GM12875 (cell line): ENCODE data around the gene CARS1.

ENCODE experiments used
- H3K4me3 ChIP-seq: one replicate; pipeline ENCODE4 v1.5.1; 2011; ENCODE audit warnings: low read depth, low read length, control low read depth
- CTCF ChIP-seq: IDR thresholded peaks from 2 replicates; pipeline ENCODE4 v1.5.1; 2011; ENCODE audit warnings: low read depth, mild to moderate bottlenecking, control low read depth, inconsistent platforms, low read length, moderate library complexity, borderline replicate concordance; ENCODE audit not compliant: insufficient read depth

Gene CARS1

DNA sequence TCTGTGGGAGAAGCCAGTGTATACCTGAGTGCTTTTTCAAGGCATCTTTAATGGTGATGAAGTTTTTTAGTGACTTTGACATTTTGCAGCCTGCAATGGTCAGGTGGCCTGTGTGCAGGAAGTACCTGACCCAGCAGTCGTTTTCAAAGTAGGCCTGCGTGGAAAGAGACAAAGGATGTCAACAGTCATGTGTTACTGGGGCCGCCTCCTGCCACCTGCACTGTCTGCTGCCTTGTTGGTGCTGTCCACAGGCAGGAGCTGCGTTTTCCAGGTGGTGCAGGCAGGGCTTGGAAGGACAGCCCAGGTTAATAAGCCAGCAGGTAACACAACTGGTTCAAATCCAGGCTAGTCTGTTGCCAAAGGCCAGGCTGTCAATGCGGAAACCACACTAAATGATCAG lies 38.6 kb downstream of the CARS1 start:
- TF ChIP-seq CTCF: no peak
- no peak overlapping the region for H3K4me3 ChIP-seq

DNA sequence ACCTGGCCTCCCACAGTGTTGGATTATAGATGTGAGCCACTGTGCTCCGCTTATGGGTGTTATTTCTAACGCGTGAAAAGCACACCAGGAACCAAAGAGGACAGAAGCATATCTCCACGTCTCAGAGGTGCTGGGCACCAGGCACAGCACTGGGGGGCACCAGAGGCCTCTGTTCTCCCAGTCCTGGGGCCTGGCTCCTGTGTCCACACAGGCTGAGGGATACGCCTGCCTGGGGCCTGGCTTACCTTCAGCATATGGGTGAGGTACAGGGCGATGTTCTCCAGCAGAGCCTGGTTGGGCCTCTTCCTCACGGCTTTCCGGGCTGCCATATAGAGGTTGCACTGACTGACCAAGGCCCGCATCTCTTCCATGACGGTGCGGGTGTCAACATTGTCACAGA lies 40.4 kb downstream of the CARS1 start:
- TF ChIP-seq CTCF: no peak
- H3K4me3 ChIP-seq: no peak overlapping the region

DNA sequence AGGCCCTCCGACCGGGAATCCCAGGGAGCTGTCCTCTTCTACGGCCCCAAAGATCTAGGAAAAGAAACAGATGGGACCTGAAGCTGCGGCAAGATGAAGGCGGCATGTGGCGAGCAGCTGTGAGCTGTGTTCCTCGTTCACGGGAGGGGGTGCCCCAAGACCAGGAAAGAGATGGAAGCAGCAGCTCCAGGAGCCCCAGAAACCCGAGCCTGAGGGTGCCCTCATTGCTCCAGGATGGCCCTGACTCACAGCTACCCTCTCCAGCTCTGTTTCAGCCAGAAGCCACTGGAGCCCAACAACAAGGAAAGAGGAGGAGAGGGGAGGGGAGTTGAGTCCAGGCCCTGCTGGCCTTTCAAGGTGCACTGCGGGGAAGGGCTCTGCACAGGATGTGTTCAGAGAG lies 41.4 kb downstream of the CARS1 start:
- no peak overlapping the region for H3K4me3 ChIP-seq
- TF ChIP-seq CTCF: no peak

DNA sequence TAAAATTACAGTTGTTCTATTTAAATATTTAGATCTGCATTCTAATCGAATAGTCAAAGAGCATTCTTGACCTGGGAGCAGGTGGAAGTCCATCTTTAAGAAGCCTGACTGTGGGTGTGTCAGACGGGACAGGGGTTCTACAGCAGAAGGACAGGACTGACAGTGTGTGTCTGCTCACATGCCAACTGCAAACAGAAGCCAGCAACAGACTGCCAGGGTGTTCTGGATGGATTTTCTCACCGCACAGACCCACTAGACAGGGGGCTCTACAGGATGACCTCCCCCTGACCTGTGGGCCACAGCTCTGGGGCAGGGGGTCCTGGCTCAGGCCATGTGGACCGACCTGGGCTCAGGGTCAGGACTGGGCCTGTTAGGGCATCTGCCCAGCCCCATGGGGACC lies 42.3 kb downstream of the CARS1 start:
- TF ChIP-seq CTCF: no peak
- H3K4me3 ChIP-seq: no peak overlapping the region

DNA sequence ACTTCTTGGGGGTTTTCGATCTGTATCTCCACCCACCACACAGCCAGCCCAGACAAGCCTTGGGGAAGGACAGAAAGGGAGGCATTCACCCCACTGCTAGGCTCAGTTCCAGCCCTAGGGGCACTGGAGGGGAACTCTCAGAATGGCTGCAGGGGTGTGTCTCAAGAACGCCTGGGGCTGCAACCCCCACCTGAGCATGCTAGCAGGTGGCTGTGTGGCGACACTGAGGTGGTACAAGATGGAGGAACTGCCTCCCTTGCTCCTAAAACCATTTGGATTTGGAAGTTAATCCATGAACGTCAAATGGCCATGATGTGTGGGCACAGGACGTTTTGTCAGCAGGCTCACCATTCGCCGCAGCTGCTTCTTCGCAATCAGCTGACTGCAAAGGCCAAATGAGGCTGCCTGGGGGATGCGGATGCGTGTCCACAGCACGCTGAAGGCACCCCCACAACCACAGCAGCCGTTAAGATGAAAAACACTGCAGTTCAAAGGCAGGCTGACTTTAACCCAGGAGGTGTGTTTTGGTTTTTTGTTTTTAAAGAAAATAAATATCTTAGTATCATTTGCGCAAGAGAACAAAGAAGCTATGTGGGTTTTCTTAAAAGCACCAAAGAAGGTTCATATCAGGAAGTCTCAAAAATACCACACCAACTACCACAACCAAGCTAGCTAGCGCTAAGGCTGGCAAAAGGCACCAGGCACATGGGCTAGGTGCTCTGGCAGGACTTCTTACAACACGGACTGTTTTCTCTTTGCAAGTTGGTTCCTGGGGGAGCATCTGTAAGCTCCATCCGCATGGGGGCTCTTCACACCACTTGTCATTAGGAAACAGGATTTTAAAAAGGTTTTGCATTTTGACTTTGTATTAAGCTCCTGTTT lies 42.9 kb downstream of the CARS1 start:
- no peak for TF ChIP-seq CTCF
- no peak overlapping the region for H3K4me3 ChIP-seq

DNA sequence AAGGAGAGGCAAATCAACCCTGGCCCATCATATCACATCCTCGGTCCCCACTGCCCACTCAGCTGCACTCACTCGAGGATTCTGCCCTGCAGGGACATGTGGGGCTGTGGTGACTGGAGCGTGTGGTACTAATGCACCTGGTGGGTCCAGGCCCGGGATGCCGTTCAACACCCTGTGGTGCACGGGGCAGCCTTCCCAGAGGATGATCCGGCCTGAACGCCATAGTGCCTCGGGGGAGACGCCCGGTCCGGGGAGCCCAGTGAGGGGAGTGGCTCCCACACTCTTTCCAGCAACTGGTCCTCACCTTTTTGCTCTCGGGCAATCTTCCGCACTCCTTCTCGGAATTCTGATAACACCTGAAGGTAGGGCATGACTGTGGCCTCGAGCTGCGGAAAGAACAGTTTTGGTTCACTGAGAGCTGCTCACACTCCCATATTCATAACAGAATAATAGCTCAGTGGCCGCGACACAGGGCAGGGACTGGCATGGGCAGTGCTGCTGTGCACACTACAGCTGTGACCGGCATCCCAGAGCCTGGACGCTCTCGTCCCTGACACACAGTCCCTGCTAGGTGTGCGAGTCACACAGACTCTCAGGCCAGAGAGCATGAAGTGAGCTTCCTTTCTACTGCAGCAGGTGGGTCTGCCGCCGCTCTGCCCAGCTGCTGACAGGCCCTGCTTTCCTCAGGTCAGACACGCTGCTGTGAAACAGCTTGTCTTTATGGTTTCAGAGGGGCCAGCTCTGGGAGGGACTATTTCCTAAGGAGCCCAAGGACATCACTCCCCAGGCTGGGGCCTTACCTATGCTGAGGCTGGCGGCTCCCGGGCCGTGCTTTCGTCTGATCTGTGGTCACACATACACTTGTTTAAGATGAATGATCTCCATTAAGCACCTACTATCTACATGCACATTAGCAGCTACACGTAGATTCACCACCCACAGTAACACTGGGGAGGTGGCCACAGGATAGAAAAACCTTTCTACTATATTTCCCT lies 45.0 kb downstream of the CARS1 start:
- H3K4me3 ChIP-seq: no peak overlapping the region
- TF ChIP-seq CTCF: no peak
